ENCODE data around the gene EYS. TPM values are rescaled to one million over a fixed set of nuclear protein-coding genes. Genes with fewer than 3 reads are reported as not detected.

Gene EYS
- total RNA-seq, 1 donor from 2014 or later: not detected

DNA sequence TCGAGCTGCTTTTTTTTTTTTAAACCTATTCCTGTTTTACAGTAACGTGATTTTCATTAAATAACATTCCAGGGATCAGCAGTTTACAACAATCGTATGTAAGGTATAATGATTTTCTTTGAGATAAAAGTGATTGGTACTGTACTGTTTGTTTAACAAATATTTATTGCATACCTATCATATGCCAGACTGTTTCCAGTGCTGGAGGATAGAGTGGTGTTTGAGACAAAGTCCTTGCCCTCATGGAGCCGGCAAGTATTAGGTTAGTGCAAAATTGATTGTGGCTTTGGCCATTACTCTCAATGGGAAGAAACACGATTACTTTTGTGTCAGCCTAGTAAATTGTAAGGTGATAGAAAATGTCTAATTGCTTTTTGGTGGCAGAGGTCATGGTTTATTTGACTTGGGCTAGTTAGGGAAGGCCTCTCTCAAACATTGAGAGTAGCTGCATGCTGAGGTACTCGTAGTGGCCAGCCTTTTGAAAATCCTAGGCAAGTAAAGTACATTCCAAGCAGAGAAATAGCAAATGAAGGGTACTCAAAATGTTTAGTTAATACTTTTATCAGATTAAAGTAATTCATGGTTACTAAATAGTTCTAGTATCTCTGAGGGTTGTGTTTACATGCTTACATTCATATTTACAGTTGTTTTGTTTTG is 2035.8 kb downstream of the EYS start:
- no peak overlapping the region for H3K27ac Mint-ChIP-seq (ENCODE audit: unreplicated experiment)
- no peak overlapping the region for H3K4me3 Mint-ChIP-seq (ENCODE audit: unreplicated experiment)
- TF ChIP-seq, protein P1, sequence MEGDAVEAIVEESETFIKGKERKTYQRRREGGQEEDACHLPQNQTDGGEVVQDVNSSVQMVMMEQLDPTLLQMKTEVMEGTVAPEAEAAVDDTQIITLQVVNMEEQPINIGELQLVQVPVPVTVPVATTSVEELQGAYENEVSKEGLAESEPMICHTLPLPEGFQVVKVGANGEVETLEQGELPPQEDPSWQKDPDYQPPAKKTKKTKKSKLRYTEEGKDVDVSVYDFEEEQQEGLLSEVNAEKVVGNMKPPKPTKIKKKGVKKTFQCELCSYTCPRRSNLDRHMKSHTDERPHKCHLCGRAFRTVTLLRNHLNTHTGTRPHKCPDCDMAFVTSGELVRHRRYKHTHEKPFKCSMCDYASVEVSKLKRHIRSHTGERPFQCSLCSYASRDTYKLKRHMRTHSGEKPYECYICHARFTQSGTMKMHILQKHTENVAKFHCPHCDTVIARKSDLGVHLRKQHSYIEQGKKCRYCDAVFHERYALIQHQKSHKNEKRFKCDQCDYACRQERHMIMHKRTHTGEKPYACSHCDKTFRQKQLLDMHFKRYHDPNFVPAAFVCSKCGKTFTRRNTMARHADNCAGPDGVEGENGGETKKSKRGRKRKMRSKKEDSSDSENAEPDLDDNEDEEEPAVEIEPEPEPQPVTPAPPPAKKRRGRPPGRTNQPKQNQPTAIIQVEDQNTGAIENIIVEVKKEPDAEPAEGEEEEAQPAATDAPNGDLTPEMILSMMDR (IDR thresholded peaks at IDR 0.05; ENCODE audit: unreplicated experiment): no peak
- no peaks in the 10 kb centered on the region for H3K36me3 Mint-ChIP-seq (ENCODE audit: low read depth, unreplicated experiment)
- no peaks in the 10 kb centered on the region for H3K4me1 Mint-ChIP-seq (ENCODE audit: unreplicated experiment)
- no peak for DNase-seq (ENCODE audit: low spot score)
- no peaks in the 10 kb centered on the region for H3K27me3 Mint-ChIP-seq (ENCODE audit: unreplicated experiment)
- no peaks in the 10 kb centered on the region for H3K9me3 Mint-ChIP-seq (ENCODE audit: unreplicated experiment)

All from endothelial cell (in vitro differentiated cells).